Measurements from ENCODE around the gene NRXN3. TPM values are rescaled to one million over a fixed set of nuclear protein-coding genes. Genes with fewer than 3 reads are reported as not detected.
"Not testable (repeated sequence)": the region's sequence is repeated elsewhere in the genome, so short reads cannot be mapped to it uniquely, and the experiment has no call there.

NRXN3 gene
- total RNA-seq, 1 experiment from 2014 or later = 0.59 TPM

- peak; percentile 23 for DNase-seq (ENCODE audit: low spot score)
Measured at GRCh38 chr14:79057333-79057732, 887.2 kb downstream of the NRXN3 start.

- DNase-seq (ENCODE audit: low spot score) = no peak
Measured at GRCh38 chr14:79062226-79062625, 892.1 kb downstream of the NRXN3 start.

GRCh38 chr14:79064214-79064613, 894.0 kb downstream of the NRXN3 start:
- no peak for DNase-seq (ENCODE audit: low spot score)

GRCh38 chr14:79074510-79074909, 904.3 kb downstream of the NRXN3 start:
- no peak for DNase-seq (ENCODE audit: low spot score)

GRCh38 chr14:79076428-79076827, 906.3 kb downstream of the NRXN3 start:
- DNase-seq (ENCODE audit: low spot score) = no peak

GRCh38 chr14:79077096-79077495, 906.9 kb downstream of the NRXN3 start:
- DNase-seq (ENCODE audit: low spot score) = no peak

- no peak for DNase-seq (ENCODE audit: low spot score)
Measured at GRCh38 chr14:79080040-79080439, 909.9 kb downstream of the NRXN3 start.

GRCh38 chr14:79082883-79083282, 912.7 kb downstream of the NRXN3 start:
- DNase-seq (ENCODE audit: low spot score) = no peak

GRCh38 chr14:79083356-79083755, 913.2 kb downstream of the NRXN3 start:
- no peak for DNase-seq (ENCODE audit: low spot score)

- DNase-seq (ENCODE audit: low spot score) = no peak
Measured at GRCh38 chr14:79084861-79085260, 914.7 kb downstream of the NRXN3 start.

GRCh38 chr14:79089576-79089975, 919.4 kb downstream of the NRXN3 start:
- no peak for DNase-seq (ENCODE audit: low spot score)

GRCh38 chr14:79090641-79091180, 920.5 kb downstream of the NRXN3 start:
- no peak for DNase-seq (ENCODE audit: low spot score)

- no peak for DNase-seq (ENCODE audit: low spot score)
Measured at GRCh38 chr14:79091381-79091963, 921.3 kb downstream of the NRXN3 start.

GRCh38 chr14:79093531-79093930, 923.4 kb downstream of the NRXN3 start:
- DNase-seq (ENCODE audit: low spot score) = no peak

- no peak for DNase-seq (ENCODE audit: low spot score)
Measured at GRCh38 chr14:79094951-79095350, 924.8 kb downstream of the NRXN3 start.

GRCh38 chr14:79096811-79097210, 926.6 kb downstream of the NRXN3 start:
- no peak for DNase-seq (ENCODE audit: low spot score)

- no peak for DNase-seq (ENCODE audit: low spot score)
Measured at GRCh38 chr14:79098324-79098723, 928.2 kb downstream of the NRXN3 start.

GRCh38 chr14:79100578-79100977, 930.4 kb downstream of the NRXN3 start:
- no peak for DNase-seq (ENCODE audit: low spot score)

- no peak for DNase-seq (ENCODE audit: low spot score)
Measured at GRCh38 chr14:79101388-79101787, 931.2 kb downstream of the NRXN3 start.

GRCh38 chr14:79103764-79104163, 933.6 kb downstream of the NRXN3 start:
- DNase-seq (ENCODE audit: low spot score) = no peak

- not testable (repeated sequence) for DNase-seq (ENCODE audit: low spot score)
Measured at GRCh38 chr14:79110564-79110963, 940.4 kb downstream of the NRXN3 start.

GRCh38 chr14:79111987-79112501, 941.9 kb downstream of the NRXN3 start:
- no peak for DNase-seq (ENCODE audit: low spot score)

GRCh38 chr14:79117561-79117960, 947.4 kb downstream of the NRXN3 start:
- DNase-seq (ENCODE audit: low spot score) = no peak

GRCh38 chr14:79118291-79118690, 948.1 kb downstream of the NRXN3 start:
- DNase-seq (ENCODE audit: low spot score) = no peak

Data from A172 (cell line).